ENCODE results near the gene MAPK8IP2.
A peak's percentile ranks its signal among the peaks of the same experiment; 100 is the strongest.
"Not testable (repeated sequence)": the region's sequence is repeated elsewhere in the genome, so short reads cannot be mapped to it uniquely, and the experiment has no call there.

MAPK8IP2 gene

DNA sequence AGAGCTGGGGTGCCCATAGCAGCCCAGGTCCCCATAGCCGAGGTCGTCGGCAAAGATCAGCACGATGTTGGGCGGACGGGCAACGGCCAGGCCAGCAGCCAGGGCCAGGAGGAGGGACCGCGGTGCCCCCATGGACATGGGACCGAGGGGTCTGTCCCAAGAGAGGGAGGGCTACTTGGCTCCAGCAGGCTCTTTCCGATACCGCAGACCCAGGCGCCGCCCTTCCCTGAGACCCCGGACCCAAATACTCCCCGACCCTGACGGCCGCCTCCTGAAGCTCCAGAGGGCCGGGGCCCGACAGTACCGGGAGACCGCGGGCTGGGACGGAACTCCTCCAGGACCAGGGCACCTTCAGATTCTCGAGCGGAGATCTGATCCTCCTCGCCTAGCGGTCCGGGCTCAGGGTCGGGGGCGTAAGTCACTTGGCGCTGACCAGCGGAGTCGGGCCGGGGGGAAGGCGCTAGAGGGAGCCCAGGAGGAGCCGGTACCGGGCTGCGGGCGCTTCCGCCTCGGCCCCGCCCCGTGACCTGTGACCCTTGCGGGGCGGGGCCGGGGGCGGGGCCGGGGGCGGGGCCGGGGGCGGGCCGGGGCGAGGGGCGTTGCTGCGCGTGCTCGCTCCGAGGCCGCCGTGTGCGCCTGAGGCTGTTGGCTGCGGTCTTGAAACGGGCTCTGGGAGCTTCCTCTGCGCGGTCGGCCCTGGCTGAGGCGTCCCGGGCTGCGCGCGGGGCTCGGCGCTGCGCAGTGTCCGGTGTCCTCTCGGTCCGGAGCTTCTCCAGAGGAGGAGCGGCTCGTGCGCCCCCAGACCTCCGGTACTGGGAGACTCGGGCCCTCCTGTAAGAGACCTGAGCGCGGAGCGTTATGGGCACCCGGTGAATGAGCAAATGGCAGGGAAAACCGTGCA is 27.3 kb downstream of the MAPK8IP2 start, which contains the start of gene ARSA:
Gene ARSA (minus strand): TSS at position 511 of the 901 bp plus-strand sequence. CDS start 373 bp downstream, at position 138.
- no peak for DNase-seq (ENCODE audit: extremely low read depth, low read depth)

DNA sequence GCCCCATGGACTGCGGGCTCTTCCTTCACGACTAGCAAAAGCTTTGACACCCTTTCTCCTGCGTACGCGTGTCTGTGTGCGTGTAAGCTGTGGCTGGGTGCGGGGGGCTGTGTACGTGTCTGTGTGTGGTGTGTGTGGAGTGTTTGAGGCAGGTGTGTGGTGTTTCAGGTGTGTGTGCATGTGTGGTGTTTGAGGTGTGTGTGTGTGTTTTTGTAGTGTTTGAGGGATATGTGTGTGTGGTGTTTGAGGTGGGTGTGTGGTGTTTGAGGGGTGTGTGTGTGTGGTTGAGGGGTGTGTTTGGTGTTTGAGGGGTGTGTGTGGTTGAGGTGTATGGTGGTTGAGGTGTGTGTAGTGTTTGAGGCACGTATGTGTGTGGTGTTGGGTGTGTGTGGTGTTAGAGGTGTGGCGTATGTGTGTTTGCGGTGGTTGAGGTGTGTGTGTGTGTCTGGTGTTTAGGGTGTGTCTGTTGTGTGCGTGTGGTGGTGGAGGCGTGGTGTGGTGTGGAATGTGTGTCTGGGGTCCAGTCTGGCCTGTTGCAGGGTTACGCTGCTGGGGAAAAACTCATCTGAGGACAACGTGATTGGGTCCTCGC is 28.0 kb downstream of the MAPK8IP2 start:
- no peak for DNase-seq (ENCODE audit: extremely low read depth, low read depth)
- TF ChIP-seq, protein P1, sequence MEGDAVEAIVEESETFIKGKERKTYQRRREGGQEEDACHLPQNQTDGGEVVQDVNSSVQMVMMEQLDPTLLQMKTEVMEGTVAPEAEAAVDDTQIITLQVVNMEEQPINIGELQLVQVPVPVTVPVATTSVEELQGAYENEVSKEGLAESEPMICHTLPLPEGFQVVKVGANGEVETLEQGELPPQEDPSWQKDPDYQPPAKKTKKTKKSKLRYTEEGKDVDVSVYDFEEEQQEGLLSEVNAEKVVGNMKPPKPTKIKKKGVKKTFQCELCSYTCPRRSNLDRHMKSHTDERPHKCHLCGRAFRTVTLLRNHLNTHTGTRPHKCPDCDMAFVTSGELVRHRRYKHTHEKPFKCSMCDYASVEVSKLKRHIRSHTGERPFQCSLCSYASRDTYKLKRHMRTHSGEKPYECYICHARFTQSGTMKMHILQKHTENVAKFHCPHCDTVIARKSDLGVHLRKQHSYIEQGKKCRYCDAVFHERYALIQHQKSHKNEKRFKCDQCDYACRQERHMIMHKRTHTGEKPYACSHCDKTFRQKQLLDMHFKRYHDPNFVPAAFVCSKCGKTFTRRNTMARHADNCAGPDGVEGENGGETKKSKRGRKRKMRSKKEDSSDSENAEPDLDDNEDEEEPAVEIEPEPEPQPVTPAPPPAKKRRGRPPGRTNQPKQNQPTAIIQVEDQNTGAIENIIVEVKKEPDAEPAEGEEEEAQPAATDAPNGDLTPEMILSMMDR (IDR thresholded peaks at IDR 0.05; ENCODE audit: low read depth, low read length, missing control alignments), result no peak

More for the DNA sequence above, 27.3 kb downstream of the MAPK8IP2 start, which contains the start of gene ARSA:
- peak within 1 kb of the TSS; percentile 75 for H3K4me3 ChIP-seq (replicated peaks; ENCODE audit: low read depth, low read length)
- TF ChIP-seq, protein P1 (IDR thresholded peaks at IDR 0.05; ENCODE audit: low read depth, low read length, missing control alignments), result peak; percentile 32

DNA sequence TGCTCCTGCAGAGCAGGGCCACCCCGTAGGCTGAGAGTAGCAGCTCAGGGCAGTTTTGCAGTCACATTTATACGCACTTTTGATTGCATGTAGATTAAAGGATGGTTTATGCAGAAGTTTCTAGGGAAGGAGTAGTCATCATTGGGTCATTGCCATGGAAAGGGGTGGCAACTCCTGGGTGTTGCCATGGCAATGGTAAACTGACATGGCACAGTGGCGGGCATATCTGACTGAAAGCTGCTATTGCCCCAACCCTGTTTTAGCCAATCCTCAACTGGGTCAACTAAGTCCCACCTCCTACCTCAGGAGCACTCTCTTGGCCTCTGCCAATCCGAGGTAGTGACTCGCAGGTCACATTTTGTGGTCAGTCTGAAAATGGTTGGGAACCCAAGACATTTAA is 29.8 kb downstream of the MAPK8IP2 start:
- no peak overlapping the region for H3K4me3 ChIP-seq (replicated peaks; ENCODE audit: low read depth, low read length)
- DNase-seq (ENCODE audit: extremely low read depth, low read depth), result no peak
- TF ChIP-seq, protein P1 (IDR thresholded peaks at IDR 0.05; ENCODE audit: low read depth, low read length, missing control alignments), result no peak

More for the DNA sequence above, 28.0 kb downstream of the MAPK8IP2 start:
- H3K4me3 ChIP-seq (replicated peaks; ENCODE audit: low read depth, low read length), result peak overlapping the region; percentile 75

DNA sequence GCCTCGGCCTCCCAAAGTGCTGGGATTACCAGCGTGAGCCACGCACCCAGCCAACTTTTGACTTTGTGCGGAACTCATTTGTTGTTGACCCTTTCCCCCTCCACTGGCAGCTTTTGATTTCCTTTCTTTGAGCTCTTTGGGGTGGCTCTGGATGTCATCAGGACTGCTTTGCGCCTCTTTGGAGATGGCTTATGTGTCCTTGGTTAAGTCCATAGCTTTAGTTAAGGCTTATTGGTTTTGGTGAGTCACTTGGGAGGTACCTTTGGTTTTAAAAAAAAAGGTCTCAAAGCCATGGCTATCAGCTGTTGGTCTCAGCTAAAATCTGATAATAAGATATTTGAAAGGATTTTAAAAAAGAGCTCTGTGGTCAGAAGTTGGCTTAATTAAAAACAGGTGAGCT is 32.5 kb downstream of the MAPK8IP2 start:
- DNase-seq (ENCODE audit: extremely low read depth, low read depth), result no peak
- no peak overlapping the region for H3K4me3 ChIP-seq (replicated peaks; ENCODE audit: low read depth, low read length)
- TF ChIP-seq, protein P1 (IDR thresholded peaks at IDR 0.05; ENCODE audit: low read depth, low read length, missing control alignments), result no peak

DNA sequence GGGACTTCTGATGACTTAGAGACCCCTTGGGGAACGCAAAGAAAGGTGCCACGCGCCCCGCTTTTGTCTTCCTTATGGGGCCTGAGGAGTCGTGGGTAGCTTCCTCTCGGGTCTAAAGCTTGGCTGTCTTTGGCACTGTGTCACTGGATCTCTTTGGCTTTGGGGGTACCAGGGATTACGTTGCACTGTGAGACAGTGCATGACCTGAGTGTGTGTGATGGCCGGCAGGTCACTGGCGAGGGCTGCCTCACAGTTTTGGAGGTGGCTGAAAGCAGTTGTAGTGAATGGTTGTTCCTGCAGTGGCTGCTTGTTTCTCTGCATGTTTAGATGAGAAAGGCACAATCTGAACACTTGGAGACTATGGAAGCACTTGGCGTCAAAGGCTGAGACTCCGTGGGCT is 33.2 kb downstream of the MAPK8IP2 start:
- TF ChIP-seq, protein P1 (IDR thresholded peaks at IDR 0.05; ENCODE audit: low read depth, low read length, missing control alignments), result no peak
- H3K4me3 ChIP-seq (replicated peaks; ENCODE audit: low read depth, low read length), result no peak overlapping the region
- DNase-seq (ENCODE audit: extremely low read depth, low read depth), result no peak

DNA sequence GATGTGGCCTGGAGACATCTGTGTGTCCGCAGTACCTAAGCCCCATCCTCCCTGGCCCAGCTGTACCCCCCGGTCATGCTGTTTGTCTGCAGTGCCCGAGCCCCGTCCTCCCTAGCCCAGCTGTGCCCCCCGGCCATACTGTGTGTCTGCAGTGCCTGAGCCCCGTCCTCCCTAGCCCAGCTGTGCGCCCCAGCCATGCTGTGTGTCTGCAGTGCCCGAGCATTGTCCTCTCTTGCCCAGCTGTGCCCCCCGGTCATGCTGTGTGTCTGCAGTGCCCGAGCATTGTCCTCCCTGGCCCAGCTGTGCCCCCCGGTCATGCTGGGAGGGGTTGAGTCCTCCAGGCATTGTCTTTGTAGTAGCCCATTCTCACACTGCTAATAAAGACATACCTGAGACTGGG is 35.0 kb downstream of the MAPK8IP2 start:
- TF ChIP-seq, protein P1 (IDR thresholded peaks at IDR 0.05; ENCODE audit: low read depth, low read length, missing control alignments), result no peak
- DNase-seq (ENCODE audit: extremely low read depth, low read depth), result no peak
- H3K4me3 ChIP-seq (replicated peaks; ENCODE audit: low read depth, low read length), result no peak overlapping the region

DNA sequence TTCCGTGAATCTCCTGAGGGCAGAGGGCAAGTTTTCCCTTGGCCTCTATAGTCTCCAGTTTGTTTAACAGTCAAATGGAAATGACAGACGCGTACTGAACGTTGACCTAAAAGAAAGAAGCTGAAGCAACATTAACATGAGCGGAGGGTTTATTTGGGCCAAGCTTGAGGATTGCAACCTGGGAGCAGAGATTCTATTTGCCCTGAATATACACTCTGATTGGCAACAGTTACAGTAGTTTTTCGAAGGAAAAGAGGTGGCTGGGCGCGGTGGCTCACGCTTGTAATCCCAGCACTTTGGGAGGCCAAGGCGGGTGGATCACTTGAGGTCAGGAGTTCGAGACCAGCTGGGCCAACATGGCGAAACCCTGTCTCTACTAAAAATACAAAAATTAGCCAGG is 39.7 kb downstream of the MAPK8IP2 start:
- not testable (repeated sequence) for H3K4me3 ChIP-seq (replicated peaks; ENCODE audit: low read depth, low read length); DNase-seq (ENCODE audit: extremely low read depth, low read depth)
